ENCODE results near the gene RPS15.
A peak's percentile ranks its signal among the peaks of the same experiment; 100 is the strongest.

DNA sequence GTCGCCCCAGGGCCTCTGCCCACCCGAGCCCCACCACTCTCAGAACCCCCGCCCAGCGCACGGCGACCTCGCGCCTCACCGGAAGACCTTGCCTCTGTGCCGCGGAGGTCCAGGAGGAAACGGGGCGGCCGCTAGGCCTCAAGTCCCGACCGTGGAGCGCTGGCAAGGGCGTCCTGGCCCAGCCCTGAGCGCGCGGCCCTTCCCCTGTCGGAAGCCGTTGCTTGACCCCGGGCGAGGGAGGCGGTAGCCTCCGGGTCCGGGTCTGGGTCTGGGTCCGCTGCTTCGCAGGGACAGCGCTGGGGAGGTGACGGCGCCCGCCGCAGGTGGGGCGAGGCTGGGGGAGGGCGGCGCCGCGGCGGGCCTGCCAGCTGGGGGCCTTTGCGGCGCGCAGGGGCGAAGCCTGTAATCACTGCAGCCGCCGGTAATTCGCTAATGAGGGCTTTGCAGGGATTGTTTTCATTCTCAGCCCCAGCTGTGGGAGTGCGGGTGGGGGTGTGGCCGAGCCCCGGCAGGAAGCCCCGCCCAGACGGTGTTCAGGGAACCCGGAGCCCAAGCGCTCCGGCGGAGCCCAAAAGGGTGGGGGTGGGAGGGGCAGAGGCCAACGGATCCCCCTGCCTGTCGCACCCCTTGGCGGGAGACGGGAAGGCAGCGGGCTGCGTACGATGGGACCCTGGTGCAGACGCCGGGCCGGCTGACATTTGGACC is 32.3 kb downstream of the RPS15 start:
- TF ChIP-seq RAD21 (IDR thresholded peaks at IDR 0.05; ENCODE audit: low read depth) (no peak), CTCF (IDR thresholded peaks at IDR 0.05 in 2 of 3, conservative IDR thresholded peaks at IDR 0.05 in 1 of 3; ENCODE audit: borderline replicate concordance in 1 of 3, insufficient read depth in 1 of 3, low read depth in 2 of 3, low read length in 2 of 3) (no peak), POLR2AphosphoS5 (IDR thresholded peaks at IDR 0.05; ENCODE audit: low read depth, low read length) (peak; percentile 52), ZNF274 (IDR thresholded peaks at IDR 0.05; ENCODE audit: low read depth, low read length) (no peak), EZH2 (IDR thresholded peaks at IDR 0.05) (no peak), ELF1 (IDR thresholded peaks at IDR 0.05; ENCODE audit: borderline replicate concordance, low read depth) (no peak), REST (IDR thresholded peaks at IDR 0.05; ENCODE audit: low read depth) (no peak), SRF (IDR thresholded peaks at IDR 0.05; ENCODE audit: low read depth) (no peak), JUND (IDR thresholded peaks at IDR 0.05) (no peak), CEBPB (IDR thresholded peaks at IDR 0.05; ENCODE audit: low read depth) (no peak), POLR2A (IDR thresholded peaks at IDR 0.05; ENCODE audit: borderline replicate concordance, extremely low read depth, insufficient read depth, insufficient read length) (peak; percentile 64), YY1 (IDR thresholded peaks at IDR 0.05; ENCODE audit: extremely low read depth, insufficient replicate concordance, low read depth, low read length) (no peak)
